Progenitor cell of endocrine pancreas (in vitro differentiated cells): ENCODE measurements around the gene ABLIM2. TPM values are rescaled to one million over a fixed set of nuclear protein-coding genes. Genes with fewer than 3 reads are reported as not detected.

ENCODE experiments used
- DNase-seq: peaks from one replicate; pipeline ENCODE4 v3.0.0; 2021; ENCODE audit warnings: low spot score; ENCODE audit not compliant: unreplicated experiment
- H3K27ac Mint-ChIP-seq: 2 replicates; pipeline ENCODE4 v1.8.0; 2021; ENCODE audit warnings: mild to moderate bottlenecking, moderate library complexity, mixed read lengths
- H3K27me3 Mint-ChIP-seq: 2 replicates; pipeline ENCODE4 v1.8.0; 2021; ENCODE audit warnings: mixed read lengths
- H3K36me3 Mint-ChIP-seq: 2 replicates; pipeline ENCODE4 v1.8.0; 2022; ENCODE audit warnings: mixed read lengths; ENCODE audit not compliant: insufficient read depth
- H3K4me1 Mint-ChIP-seq: 2 replicates; pipeline ENCODE4 v1.8.0; 2021; ENCODE audit warnings: low read depth, mixed read lengths
- H3K4me3 Mint-ChIP-seq: 2 replicates; pipeline ENCODE4 v1.8.0; 2021; ENCODE audit warnings: low read depth, mild to moderate bottlenecking, moderate library complexity, mixed read lengths
- H3K9me3 Mint-ChIP-seq: 2 replicates; pipeline ENCODE4 v1.8.0; 2021; ENCODE audit warnings: low read depth, mixed read lengths
- CTCF ChIP-seq: fragments of 200-600 bp; sonication (generic); IDR thresholded peaks from one replicate; pipeline ENCODE4 v1.5.0; 2021; ENCODE audit warnings: antibody characterized with exemption, mild to moderate bottlenecking; ENCODE audit not compliant: unreplicated experiment
- total RNA-seq: library from RNA; stranded (reverse); gene quantifications from 2 replicates; pipeline ENCODE4 v1.2.1, GENCODE V29; 2021

Gene ABLIM2
- total RNA-seq, 1 donor from 2014 or later: 5.7 TPM

GRCh38 chr4:7963691-7964090 lies 194.9 kb downstream of the ABLIM2 start:
- H3K27ac Mint-ChIP-seq: no peak overlapping the region
- no peak for DNase-seq
- no peak overlapping the region for H3K4me3 Mint-ChIP-seq
- no peak for TF ChIP-seq CTCF
- H3K36me3 Mint-ChIP-seq: no peaks in the 10 kb centered on the region
- peaks cover 3% of the 10 kb centered on the region for H3K27me3 Mint-ChIP-seq
- peaks cover 9% of the 10 kb centered on the region for H3K4me1 Mint-ChIP-seq
- H3K9me3 Mint-ChIP-seq: no peaks in the 10 kb centered on the region

GRCh38 chr4:7962609-7963508 lies 195.8 kb downstream of the ABLIM2 start:
- TF ChIP-seq CTCF: no peak
- H3K9me3 Mint-ChIP-seq: no peaks in the 10 kb centered on the region
- peaks cover 3% of the 10 kb centered on the region for H3K27me3 Mint-ChIP-seq
- DNase-seq: no peak
- H3K27ac Mint-ChIP-seq: no peak overlapping the region
- no peaks in the 10 kb centered on the region for H3K36me3 Mint-ChIP-seq
- peaks cover 12% of the 10 kb centered on the region for H3K4me1 Mint-ChIP-seq
- H3K4me3 Mint-ChIP-seq: no peak overlapping the region

- H3K27ac Mint-ChIP-seq: peak overlapping the region; percentile 68
- H3K27me3 Mint-ChIP-seq: peaks cover 3% of the 10 kb centered on the region
Measured at GRCh38 chr4:7960790-7961655, 197.6 kb downstream of the ABLIM2 start.

GRCh38 chr4:7960017-7960789 lies 198.4 kb downstream of the ABLIM2 start:
- Mint-ChIP-seq H3K4me1 (peaks cover 26% of the 10 kb centered on the region), H3K36me3 (no peaks in the 10 kb centered on the region), H3K9me3 (no peaks in the 10 kb centered on the region), H3K27me3 (no peaks in the 10 kb centered on the region), H3K4me3 (no peak overlapping the region), H3K27ac (peak overlapping the region; percentile 68)
- TF ChIP-seq CTCF: no peak
- DNase-seq: no peak

More at GRCh38 chr4:7960790-7961655, 197.6 kb downstream of the ABLIM2 start:
- Mint-ChIP-seq H3K9me3 (no peaks in the 10 kb centered on the region), H3K4me3 (no peak overlapping the region), H3K36me3 (no peaks in the 10 kb centered on the region), H3K4me1 (peaks cover 26% of the 10 kb centered on the region)
- no peak for DNase-seq
- TF ChIP-seq CTCF: no peak
